ENCODE measurements around the gene PTGIS.
"Not testable (repeated sequence)": the region's sequence is repeated elsewhere in the genome, so short reads cannot be mapped to it uniquely, and the experiment has no call there.

The PTGIS gene

DNA sequence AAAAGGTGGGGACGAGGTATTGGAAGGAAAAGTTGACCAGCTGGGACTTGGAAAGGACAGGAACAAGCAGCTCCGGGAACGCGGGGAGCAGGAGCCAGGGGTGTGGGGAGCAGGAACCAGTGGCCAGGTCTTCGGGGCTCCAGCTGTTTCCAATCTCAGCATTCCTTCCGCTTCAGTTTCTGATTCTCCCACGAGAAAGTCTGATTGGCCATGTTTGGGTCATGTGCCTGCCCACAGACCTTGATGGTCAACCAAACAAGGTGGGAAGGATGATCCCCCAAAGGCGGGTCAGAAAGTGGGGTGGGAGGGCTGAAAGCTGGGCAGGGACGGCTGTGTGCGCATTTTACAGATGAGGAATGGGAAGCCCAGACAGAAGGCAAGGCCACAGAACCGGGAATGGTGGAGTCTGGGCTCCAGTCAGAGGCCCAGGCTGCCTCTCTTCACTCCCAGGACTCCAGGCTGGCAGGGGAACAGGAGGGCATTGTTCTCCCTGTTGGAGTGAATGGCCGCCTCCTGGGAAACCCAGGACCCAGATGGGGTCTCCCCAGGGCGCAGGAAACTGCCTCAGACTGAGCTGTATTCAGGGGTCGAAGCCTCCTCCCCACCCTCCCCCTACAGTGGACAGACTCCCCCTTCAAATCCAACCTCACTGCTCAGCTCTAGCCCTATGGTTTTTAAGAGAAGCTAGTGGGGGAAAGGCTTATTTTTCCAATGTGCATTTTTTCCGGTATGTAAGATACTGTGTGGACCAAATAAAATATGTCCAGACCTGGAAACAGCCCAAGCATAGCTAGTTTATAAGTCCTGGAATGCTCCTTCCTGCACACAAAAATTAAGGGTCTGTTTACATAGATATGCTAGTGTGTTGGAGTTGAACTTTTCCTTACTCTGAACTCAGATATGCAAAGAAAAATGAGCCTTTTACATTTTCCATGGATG, 12.2 kb upstream of the PTGIS start:
- DNase-seq (ENCODE audit: low spot score), result no peak

DNA sequence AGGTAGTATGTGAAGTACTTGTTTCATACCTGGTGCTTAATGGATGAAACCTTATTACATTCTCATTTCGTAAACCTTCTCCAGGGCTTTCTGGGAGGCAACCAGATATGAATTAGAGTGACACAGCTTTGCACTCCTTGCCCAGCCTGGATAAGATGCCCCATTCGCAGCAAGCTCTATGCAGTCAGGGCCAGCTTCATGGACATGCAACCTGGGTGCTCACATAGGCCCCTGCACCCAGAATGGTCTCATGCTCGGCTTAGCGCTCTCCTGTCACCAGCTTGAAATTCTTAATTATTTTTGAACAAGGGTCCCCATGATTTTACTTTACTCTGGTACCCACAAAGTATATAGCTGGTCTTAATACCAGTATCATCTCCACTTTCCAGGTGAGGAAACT, 11.3 kb upstream of the PTGIS start:
- DNase-seq (ENCODE audit: low spot score), result no peak

DNA sequence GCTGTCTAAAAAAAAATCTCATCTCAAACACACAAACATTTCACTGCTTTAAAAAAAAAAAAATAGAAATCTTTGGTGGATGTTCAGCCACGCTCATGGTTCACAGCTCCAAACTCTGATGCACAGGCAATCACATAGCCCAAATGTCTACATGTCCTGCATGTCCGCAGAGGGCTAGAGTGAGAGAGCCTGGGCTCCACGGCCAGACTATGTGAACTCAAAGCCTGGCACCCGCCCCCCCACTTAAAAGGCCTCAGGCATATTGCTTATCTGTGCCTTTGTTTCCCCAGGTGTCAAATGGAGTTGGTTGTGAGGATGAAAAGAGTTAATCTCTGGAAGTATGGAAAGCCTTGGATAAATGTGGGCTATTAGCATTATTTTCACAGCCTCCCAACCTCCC, 10.5 kb upstream of the PTGIS start:
- DNase-seq (ENCODE audit: low spot score), result no peak

DNA sequence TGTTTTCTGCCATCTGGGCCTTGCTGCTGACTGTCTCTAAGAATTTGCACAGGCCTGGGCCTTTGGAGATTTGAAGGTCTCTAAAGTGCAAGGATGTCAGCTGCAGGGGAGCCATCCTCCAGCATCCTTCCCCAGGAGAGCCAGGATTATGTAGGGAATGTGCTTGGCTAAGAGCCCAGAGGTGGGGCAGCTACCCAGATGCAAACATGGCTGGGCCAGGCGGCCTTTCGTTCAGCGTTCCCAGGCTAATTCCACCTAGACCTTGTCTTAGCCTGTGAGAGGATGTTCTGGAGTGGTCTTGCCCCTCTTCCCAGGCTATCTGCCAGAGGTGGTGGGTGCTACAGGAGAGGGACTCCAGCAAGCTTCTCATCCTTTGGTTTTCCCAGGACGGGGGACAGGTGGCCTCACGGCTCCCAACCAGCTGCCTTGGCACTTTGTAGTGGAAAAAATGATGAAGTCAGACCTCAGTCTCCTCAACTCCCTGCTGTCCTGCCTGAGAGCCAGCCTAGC, 7.7 kb upstream of the PTGIS start:
- no peak for DNase-seq (ENCODE audit: low spot score)

DNA sequence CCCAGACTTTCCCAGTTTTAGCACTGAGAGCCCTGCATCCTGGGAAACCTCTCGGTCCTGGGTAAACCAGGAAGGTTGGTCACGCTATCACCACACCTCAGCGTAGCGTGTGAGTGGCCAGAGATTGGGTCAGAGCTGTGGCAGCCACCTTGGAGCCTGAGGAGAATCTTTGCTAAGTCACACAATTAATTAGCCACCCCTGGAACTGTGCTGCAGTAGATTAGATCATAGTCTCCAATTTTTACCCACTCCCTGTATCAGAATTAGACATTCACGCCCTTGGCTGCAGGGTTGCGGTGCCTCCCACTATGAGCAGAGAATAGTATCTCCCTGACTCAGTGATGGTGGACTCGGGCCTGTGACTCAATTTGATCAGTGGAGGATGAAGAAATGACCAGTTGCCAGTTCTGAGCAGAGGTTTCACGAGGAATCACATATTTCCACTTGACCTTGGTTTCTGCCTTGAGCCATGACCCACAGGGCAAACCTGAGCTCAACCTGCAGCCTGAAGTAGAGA, 6.0 kb upstream of the PTGIS start:
- no peak for DNase-seq (ENCODE audit: low spot score)

DNA sequence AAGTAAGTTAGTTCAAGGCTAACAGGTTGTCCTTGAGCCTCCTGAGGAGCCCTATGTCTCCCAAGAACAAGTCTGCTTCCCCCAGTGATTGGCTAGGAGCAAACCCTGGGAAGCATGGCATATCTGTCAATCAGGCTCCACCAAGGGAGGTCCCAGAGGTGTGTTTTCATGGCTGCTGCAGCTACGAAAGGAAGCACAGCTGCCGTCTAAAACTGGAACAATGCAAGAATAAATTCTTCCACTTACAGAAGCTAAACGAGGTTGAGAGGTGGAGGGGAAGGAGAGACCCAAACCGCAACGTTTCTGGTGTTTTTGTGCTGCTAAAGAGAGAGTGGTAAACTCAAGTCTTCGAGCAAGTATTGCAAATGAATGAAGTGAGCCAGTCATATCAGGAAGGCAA, 4.9 kb upstream of the PTGIS start:
- DNase-seq (ENCODE audit: low spot score), result peak; percentile 55

DNA sequence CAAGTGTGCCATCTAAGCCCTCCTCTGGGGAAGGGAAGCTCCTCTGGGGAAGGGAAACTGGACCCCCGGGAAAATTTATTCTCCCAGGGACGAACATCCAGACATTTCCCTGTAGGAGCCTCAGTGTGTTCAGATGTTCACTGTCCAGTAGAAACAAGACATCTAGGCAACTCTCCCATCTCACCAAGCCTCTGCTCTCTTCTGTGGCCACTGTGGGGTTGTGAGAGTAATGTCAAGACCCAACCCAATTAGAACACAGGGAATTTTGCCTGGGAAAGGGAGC, 3.6 kb upstream of the PTGIS start:
- DNase-seq (ENCODE audit: low spot score), result no peak

DNA sequence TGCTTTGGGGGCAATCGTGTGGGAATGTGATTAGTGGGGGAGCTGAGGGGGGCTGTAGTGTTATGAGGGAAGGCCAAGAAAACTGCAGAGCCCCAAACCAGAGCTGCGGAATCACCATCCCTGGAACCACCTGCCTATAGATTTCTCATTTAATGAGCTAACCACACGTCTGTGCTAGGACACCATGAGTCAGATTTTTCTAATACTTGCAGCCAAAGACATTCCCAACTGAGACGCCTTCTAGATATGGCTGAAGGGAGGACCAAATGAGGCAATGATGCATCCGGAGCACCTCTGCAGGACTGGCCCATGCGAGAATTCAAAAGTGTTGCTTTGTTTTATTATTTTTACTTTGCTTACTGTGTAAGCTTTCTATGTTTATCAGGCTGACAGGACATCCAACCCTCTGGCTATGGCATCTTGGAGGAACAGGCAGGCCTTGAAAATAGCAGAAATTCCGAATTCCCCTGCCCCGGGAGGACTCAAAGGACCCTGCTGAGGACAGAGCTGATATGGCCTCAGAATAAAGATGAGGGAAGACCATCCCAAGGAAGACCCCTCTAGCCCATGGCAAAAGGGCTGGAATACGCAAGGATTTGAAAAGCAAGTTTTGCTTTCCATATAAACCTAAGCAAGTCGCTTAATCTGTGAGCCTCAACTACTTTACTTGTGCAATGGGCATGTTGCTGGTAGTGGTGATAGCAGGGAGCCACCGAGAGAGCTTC, 3.1 kb upstream of the PTGIS start:
- no peak for DNase-seq (ENCODE audit: low spot score)

DNA sequence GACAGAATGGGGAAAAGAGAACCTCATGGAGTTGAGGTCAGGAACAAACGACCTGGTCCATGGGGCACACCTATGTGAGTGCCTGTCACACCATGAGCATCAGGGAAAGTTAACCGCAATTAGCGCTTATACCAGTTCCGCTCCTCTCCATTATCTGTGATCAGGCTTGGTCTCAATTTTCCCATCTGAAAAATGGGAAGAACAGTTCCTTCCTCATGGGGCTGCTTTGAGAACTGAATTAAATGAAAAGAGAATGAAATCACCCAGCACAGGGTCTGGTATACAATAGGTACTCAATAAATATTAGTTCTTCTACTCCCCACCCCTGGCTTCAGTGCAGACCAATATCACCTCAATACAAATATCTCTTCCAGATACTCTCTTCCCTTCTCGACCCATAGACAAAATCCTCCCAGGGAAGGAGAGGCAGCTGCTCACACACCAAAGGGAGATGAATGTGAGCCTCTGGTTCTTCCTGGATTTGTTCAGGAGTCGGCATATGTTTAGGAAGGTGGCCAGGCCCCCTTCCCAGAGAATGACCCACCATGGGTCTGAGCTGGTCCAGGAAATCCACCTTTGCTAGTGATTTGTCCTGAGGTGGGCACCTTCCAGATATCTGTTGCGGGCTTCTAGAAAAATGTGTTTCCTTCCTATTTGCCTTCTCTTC, 2.4 kb upstream of the PTGIS start:
- no peak for DNase-seq (ENCODE audit: low spot score)

DNA sequence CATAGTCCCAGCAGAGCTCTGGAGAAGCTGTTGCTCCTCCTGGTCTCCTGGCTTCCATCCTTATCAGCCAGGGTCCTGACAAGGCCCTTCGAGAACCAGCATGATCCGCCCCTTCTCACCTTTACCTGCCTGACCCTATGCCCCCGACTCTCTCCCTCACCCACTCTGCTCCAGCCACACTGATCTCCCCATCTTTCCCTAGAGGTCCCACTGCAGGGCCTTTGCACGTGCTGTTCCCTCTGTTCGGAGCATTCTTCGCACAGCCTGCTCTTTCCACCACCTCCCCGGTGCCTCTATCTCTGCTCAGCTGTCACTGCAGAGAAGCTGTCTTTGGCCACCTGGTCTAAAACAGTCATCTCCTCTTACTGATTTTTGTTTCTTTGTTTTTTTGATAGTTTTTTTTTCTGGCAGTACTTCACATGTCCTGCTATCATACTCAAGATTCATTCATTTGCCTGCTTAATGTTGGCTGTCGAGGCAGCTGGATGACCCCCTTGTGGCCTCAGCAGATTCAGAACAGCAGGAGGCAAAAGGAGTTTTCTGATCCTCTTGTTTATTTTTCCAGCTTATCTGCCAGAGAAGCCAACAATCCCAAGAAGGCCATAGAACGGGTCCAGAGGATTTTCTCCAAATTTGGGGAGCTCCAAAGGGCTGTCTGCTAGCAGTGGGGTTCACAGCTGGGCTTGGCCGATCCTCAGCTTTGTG, 1.6 kb upstream of the PTGIS start:
- no peak for DNase-seq (ENCODE audit: low spot score)

DNA sequence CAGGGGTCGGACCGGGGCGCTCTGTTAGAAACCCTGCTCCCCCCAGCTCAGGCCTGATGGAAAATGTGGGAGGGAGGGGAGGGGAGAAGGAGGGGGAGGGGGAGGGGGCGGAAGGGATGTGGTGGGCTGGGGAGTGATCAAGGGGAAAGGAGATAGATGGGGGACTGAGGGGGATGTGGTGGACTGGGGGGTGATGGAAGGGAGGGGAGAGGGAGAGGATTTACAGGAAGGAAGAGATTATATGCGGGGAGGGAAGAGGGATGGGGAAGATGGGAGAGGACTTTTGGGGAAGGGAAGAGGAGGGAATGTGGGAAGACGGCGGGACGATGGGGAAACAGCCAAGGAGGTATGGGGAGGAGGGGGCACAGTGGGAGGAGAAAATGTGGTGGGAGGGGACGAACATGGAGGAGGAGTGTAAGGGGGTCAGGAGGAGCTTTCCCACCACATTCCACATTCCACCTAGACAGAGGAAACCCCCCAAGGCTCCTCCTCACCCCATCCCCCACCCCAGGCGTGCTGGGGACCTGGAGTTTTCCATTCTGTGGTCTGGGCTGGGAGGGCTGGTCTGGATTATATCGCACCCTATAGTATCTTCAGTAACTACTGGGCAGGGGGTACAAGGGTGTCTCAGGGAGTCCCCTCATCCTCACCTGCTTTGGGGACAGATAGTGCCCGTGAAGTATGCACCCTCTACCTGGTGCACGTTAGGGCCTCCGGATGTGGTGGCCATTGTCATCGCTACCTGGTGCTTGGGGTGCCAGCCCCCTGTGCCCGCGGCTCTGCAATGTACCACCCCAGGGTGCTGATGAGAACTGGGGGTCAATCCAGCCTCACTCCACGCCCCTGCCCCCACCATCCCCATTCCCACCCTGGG, 578 bp upstream of the PTGIS start:
- peak; percentile 80 for DNase-seq (ENCODE audit: low spot score)

DNA sequence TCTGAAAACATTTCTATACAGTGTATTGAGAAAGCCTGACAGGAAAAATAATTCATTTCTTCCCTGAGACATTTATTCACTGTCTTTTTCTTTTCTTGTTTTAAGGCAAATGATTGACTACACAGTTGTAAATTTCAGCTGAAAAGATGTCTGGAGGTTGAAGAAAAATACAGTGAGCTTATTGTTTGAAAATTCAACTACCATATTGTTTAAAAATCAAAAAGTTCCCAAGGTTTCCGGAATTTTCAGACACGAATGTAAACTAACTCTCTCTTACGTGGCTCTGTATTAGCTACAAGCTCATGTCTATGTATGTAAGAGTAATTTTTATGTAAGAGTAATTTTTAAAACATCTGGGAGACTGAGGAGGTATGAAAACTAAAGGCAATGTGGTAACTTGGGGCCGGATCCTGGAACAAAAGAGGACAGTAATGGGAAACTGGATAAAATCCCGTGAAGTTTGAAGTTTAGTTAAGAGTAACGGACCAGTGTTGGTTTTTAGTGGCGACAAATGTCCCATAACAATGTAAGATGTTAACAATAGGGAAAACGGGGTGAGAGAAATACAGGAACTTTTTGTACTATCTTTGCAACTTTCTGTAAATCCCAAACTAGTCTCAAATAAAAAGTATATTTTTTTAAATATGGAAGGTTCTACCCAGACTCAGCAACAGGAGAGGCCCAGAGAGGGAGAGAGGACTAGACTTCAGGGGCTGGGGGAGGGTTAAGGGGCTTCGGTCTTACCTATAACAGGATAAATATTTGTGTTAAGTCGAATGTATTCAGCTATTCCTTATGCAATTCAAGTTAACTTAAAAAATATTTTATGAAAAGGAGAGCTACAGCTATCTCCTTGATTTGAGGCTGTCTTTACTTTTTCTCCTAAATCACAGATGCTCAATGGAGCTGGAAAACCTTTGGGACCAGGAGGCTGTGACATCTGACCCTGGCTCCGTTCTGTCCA, 1.3 kb downstream of the PTGIS start:
- DNase-seq (ENCODE audit: low spot score), result no peak

DNA sequence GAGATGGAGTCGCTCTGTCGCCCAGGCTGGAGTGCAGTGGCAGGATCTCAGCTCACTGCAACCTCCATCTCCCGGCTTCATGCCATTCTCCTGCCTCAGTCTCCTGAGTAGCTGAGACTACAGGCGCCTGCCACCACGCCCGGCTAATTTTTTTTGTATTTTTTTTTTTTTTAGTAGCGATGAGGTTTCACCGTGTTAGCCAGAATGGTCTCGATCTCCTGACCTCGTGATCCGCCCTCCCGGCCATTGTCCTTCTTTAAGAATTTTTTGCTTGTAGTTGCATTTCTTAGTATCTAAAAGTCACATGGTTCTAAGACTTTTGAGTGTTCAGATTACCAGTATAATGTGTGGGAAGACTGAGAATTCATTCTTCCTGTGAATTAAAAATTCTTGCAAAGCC, 2.9 kb downstream of the PTGIS start:
- DNase-seq (ENCODE audit: low spot score), result not testable (repeated sequence)

DNA sequence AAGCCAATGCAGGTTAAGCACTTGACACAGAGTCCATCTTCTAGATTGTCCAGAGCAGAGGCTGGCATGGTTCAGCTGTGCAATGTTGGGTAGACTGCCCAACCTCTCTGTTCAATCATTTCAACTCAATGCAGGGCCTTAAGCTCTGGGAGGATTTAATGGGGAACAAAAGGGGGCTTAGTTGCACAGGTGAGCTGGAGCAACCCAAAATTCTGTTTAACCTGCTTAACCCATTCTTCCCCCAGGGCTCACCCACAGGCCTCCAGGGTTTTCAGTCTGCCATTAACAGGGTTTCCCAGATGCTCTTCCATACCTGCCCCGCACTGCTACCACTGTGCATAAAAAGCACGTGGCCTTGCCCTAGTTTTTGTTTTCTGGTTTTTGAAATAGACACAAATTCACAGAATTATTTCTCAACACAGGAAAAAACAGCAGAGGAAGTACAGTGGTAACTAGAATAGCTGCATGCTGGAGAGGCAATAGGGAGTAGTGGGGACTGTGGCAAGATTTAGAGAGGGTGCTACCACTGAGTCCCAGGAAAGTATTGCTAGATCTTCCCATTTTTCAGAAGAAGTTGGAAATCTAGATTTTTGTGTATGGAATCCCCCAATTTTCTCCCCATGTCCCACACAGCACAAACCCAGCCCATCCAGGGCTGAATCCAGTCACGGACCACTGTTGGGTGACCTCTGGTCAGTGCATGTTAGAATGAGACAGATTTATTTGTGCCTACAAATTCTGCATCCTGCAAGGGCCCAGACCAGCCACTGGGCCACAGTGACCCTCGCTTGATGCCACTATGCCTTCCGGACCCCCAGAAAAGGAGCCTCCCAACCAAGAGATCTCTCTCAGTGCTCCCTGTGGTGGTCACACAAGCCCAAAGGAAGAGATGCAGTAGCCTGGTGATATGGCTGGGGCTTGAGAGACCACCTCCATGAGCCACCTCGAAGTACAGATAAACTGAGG, 4.6 kb downstream of the PTGIS start:
- DNase-seq (ENCODE audit: low spot score), result no peak

DNA sequence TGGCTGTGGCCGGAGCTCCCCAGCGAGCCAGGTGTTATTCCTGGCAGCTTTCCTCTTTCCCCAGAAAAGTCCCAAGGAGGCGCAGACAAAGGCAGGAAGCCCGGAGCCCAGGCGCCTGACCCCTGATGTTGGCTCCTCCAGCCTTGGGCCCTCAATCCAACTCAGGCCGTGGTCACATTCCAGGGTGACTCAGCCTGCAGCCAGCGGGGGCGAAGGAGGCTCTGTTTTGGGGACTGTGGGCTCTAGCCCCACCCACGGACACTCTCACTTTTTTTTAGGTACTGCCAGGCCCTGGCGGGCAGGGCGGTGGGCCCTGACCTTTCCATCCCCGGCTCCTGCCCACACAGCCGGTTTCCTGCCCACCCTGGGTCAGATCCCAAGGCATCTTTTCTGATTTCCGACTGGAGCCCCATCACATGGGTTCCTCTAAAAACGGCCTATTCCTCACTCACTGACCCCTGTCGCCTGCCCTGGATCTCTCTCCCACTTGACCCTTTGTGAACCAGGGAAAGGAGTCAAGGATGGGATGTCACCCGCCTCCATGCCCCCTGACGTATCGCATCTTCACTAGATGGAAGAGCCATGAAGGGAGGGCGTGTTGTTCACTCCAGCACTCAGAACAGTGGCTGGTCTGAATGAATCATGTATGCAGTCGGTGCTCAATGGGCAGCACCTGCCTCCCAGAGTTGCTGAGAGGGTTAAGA, 5.5 kb downstream of the PTGIS start:
- peak; percentile 67 for DNase-seq (ENCODE audit: low spot score)

DNA sequence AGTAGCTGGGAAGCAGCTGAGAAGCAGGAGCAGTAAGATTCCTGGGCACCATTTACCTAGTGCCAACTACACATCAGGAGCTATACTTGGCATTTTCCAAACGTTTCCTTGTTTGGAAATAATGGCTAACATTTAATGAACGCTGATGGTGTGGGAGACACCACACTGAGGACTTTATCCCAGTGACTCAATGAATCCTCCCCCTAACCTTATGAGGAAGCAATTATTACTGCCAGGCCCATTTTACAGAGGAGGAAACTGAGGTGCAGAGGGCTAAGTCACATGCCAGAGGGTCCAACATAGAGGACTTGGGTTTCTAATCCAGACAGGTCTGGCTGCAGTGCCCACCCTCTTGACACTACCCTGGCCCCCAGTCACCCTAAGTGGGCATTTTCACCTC, 6.1 kb downstream of the PTGIS start:
- no peak for DNase-seq (ENCODE audit: low spot score)

DNA sequence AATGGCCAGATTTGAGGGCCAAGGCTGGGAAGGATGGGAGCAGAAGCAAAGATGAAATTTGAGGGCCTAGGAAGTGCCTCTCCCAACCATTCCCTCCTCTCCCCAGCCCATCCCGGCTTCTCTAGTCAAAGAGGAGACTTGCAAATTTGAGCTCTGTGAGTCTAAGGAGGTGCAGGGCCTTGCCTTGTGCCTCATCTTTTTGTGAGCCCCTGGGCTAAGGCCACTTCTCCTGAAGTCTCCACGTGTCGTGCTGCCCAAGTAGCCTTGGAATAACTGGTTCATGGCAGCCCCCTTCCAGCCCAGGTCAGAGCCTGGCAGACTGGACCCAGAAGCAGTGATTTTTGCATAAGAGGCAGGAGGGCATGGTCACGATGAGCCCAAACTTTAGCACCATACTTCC, 6.7 kb downstream of the PTGIS start:
- no peak for DNase-seq (ENCODE audit: low spot score)

DNA sequence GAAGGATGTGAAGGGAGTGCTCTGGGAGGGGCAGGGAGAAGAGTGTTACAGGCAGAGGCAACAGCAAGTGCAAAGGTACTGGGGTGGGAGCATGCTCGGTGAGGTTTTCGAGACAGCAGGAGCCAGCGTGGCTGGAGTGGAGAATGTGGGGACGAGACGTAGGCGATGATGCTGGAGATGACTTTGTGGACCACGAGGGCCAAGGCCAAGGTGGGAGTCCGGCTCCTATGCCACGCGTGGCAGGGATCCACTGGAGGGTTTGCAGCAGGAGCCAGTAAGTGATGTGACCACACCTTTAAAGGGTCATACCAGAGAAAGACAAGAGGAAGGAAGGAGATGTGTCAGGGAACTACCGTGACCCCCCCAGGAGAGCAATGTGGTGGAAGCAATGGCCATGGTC, 7.3 kb downstream of the PTGIS start:
- DNase-seq (ENCODE audit: low spot score), result no peak

Measured in iPS-NIHi11 (cell line).